ENCODE data around the gene TBC1D3H.
"Not testable (repeated sequence)": the region's sequence is repeated elsewhere in the genome, so short reads cannot be mapped to it uniquely, and the experiment has no call there.

TBC1D3H gene

GRCh38 chr17:36388385-36389245 is at the start of gene TBC1D3H:
Gene TBC1D3H, minus strand, starts transcription at chr17:36388435. Its CDS starts 1,540 bp downstream, at chr17:36386895.
- not testable (repeated sequence) for DNase-seq

GRCh38 chr17:36428891-36429290 is 40.7 kb upstream of the TBC1D3H start:
- DNase-seq, result not testable (repeated sequence)

- not testable (repeated sequence) for DNase-seq
Measured at GRCh38 chr17:36415180-36415941, 27.1 kb upstream of the TBC1D3H start.

DNA sequence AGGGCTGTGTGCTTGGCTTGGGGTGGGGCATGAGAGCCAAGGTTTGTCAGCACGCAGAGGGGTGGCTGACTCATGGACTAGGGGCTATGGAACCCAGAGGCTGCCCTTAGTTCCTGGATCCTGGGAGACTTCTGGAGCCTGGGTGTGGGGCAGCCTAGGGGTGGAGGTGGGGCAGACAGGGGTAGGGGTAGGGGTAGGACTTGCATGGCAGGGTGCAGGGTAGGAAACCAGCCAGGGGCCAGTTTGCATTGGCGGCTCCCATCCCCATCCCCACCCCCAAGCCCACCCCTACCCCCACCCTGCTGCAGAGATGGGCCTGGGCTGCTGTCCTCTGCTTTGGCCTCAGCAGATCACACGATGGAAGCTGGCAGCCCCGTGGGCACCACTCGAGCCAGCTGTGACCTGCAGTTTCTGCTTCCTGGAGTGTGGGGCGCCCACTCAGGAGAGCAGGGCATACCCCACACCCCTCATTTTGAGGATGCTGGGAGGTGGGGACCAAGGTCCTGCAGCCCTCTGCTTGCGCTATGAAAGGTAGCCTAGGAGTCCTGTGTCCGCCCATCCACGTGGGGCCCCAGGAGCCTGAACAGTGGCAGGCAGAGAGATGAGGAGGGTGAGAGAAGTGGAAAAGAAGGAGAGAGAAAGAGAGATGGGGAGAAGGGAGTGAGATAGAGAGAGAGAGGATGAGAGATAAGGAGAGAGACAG is 2.9 kb upstream of the TBC1D3H start:
- DNase-seq, result not testable (repeated sequence)

DNA sequence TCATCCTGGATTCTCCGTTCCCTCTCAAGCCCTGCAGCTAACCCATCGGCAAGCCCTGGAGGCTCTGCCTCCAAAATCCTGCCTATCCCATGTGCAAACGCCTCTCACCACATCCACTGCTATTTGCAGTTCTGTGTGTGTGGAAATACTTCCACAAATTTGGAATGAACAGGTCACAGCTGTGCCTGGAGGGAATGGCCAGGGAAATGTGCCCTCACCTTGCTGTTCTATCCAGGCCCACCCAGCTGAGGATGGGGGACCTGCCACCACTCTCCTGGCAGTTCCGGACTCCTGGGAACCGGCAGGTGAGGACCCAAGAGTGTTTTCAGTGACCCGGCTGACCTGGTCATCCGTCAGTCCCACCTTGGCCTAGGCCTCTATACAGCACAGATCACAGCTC is 12.3 kb downstream of the TBC1D3H start:
- DNase-seq, result not testable (repeated sequence)

GRCh38 chr17:36362496-36362895 is 25.7 kb downstream of the TBC1D3H start:
- DNase-seq, result not testable (repeated sequence)

All from NCI-H748 treated with DMSO at 0.1 percent for 48 hours (cell line).